ENCODE measurements around the gene POLR3K.

Gene POLR3K
- 0.67 to 24.5 (median 10.0) reads per million in 9 experiments for total RNA-seq

DNA sequence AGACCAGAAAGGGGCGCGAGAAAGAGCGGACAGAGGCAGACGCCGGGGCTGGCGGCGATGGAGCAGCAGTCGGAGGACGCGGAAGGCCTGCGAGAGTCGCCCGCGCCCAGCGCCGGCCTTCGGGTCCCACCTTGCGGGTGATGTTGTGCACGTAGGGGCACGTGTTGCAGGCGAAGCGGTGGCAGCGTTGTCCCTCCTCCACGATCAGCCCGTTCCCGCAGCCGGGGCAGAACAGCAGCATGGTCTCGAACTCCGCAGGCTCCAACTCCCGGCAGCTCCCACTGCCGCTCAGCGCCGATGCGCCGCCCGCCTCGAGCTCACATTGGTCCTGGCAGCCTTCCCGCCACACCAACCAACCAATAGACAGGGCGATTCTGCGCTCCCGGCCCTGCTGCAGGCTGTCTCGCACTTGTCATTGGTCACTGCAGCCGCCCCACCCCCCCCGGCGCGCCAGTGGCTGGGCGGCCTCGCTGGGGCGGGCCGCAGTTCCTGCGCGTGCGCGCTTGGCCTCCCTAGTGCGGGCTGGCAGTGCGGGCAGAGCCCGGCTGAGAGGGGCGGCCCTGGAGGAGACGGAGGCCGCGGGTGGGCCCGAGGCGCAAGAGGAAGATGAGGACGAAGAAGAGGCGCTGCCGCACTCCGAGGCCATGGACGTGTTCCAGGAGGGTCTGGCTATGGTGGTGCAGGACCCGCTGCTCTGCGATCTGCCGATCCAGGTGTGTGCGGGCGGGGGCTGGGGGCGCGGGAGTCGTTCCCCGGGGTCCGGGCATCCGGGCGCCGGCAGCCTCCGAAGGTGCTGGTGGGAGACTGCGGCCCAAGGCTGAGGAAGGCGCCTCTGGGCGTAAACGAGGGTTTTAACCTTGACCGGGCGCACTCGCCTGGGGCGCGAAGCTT is at the start of gene POLR3K, which contains the start of gene SNRNP25:
TSS of gene POLR3K (minus strand) at position 263 of the 891 bp plus-strand sequence. CDS start at position 241, 22 bp downstream.
TSS of gene SNRNP25 (plus strand) at position 483 of the 891 bp plus-strand sequence. CDS start at position 672, 189 bp downstream.
- DNase-seq (peak; percentile 93 to 95 (median 94)), ATAC-seq (replicated peaks) (peak; percentile 94)
- H3K27ac Mint-ChIP-seq, result peak within 1 kb of the TSS; percentile 72 to 91
- H3K9me3 Mint-ChIP-seq, result no peaks in the 10 kb centered on the region
- peaks cover 23 to 26% of the 10 kb centered on the region in 2 donors for H3K4me1 Mint-ChIP-seq (ENCODE audit: low read depth in 2 of 2)
- peak within 1 kb of the TSS; percentile 96 to 99 for H3K4me3 Mint-ChIP-seq
- H3K27me3 Mint-ChIP-seq, result no peaks in the 10 kb centered on the region
- H3K36me3 Mint-ChIP-seq (ENCODE audit: insufficient read depth), result peaks cover 33% of the 10 kb centered on the region

DNA sequence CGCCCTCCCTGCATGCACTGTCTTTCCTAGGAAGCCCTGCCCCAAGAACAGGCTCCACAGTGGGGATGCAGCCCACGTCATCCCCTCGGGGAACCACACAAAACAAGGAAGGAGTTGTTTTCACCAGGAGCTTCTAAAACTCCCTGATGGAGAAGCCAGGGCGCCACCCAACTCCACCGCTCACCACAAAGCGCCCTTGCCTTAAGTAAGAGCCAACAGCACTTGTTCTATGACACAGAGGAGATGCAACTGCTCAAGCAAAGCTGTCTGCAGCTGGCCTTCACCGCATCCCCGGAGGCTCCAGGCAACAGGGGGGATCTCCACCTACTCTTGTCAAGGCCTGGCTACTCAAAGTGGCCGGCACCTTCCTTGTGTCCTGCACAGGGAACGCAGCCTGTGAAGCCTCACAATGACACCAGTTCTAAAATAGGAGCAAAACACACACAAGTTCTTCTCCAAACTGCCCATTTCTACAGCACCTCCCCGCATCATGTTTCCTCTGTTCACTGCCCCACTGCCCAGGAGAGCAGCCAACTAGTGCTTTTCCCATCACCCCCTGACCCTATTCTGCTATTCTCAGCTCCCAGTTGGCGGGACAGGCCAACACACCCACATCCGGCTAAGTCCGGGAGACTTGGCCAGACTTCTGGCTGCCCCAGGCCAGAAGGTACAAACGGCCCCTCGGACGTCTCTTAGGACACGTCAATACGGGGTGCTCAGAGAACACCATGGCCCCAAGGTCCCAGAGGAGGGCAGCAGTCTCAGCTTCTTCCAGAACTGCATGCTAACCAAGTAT is 48.9 kb upstream of the POLR3K start:
- ATAC-seq (replicated peaks), result no peak
- H3K36me3 Mint-ChIP-seq (ENCODE audit: insufficient read depth), result peaks cover 21% of the 10 kb centered on the region
- peak overlapping the region in 1 of 2 donors; percentile 21 for H3K27ac Mint-ChIP-seq

DNA sequence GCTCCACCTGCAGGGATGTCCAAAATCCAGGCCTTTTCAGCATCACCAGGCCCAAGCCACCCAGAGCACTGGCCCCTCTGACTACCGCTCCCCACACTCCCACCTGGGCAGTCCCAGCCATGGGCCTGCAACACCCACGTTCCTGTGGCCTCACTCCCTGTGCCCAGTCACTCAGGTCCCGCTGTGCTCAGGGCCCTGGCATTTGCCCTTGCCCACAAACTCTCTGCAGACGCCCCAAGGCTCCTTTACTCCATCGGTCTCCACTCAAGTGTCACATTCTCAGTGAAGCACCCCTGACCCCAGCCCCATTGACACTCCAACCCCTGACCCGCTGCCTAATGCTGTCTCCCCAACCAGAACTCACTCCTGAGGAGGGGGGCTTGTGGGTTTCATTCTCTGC is 48.2 kb upstream of the POLR3K start:
- H3K9me3 Mint-ChIP-seq, result no peaks in the 10 kb centered on the region
- H3K36me3 Mint-ChIP-seq (ENCODE audit: insufficient read depth), result peaks cover 21% of the 10 kb centered on the region
- DNase-seq (no peak), ATAC-seq (replicated peaks) (no peak)
- H3K27me3 Mint-ChIP-seq, result no peaks in the 10 kb centered on the region
- H3K27ac Mint-ChIP-seq, result peak overlapping the region in 1 of 2 donors; percentile 21
- peaks cover 3 to 6% of the 10 kb centered on the region in 2 donors for H3K4me1 Mint-ChIP-seq (ENCODE audit: low read depth in 2 of 2)
- H3K4me3 Mint-ChIP-seq, result no peak overlapping the region

More for the DNA sequence above, 48.9 kb upstream of the POLR3K start:
- no peak for DNase-seq
- no peaks in the 10 kb centered on the region for H3K27me3 Mint-ChIP-seq
- H3K4me3 Mint-ChIP-seq, result no peak overlapping the region
- peaks cover 0 to 3% of the 10 kb centered on the region in 2 donors for H3K4me1 Mint-ChIP-seq (ENCODE audit: low read depth in 2 of 2)
- H3K9me3 Mint-ChIP-seq, result no peaks in the 10 kb centered on the region

- peaks cover 3 to 6% of the 10 kb centered on the region in 2 donors for H3K4me1 Mint-ChIP-seq (ENCODE audit: low read depth in 2 of 2)
- no peak for ATAC-seq (replicated peaks)
- DNase-seq, result no peak
- no peak overlapping the region for H3K27ac Mint-ChIP-seq
- H3K36me3 Mint-ChIP-seq (ENCODE audit: insufficient read depth), result peaks cover 21% of the 10 kb centered on the region
- no peaks in the 10 kb centered on the region for H3K9me3 Mint-ChIP-seq
- no peak overlapping the region for H3K4me3 Mint-ChIP-seq
- H3K27me3 Mint-ChIP-seq, result no peaks in the 10 kb centered on the region
Measured at GRCh38 chr16:100989-101388, 47.6 kb upstream of the POLR3K start.

- Mint-ChIP-seq H3K27ac (no peak overlapping the region), H3K4me3 (no peak overlapping the region), H3K36me3 (ENCODE audit: insufficient read depth) (peaks cover 5% of the 10 kb centered on the region), H3K27me3 (no peaks in the 10 kb centered on the region), H3K9me3 (no peaks in the 10 kb centered on the region), H3K4me1 (ENCODE audit: low read depth in 2 of 2) (peaks cover 3 to 6% of the 10 kb centered on the region in 2 donors)
- ATAC-seq (replicated peaks), result no peak
- no peak for DNase-seq
Measured at GRCh38 chr16:97822-98221, 44.4 kb upstream of the POLR3K start.

- Mint-ChIP-seq H3K36me3 (ENCODE audit: insufficient read depth) (peaks cover 5% of the 10 kb centered on the region), H3K9me3 (no peaks in the 10 kb centered on the region)
- DNase-seq, result peak; percentile 88 to 92 (median 91)
Measured at GRCh38 chr16:96935-97381, 43.5 kb upstream of the POLR3K start.

GRCh38 chr16:94918-95265 is 41.5 kb upstream of the POLR3K start:
- no peaks in the 10 kb centered on the region for H3K27me3 Mint-ChIP-seq
- ATAC-seq (replicated peaks), result no peak
- H3K36me3 Mint-ChIP-seq (ENCODE audit: insufficient read depth), result peaks cover 9% of the 10 kb centered on the region
- no peak overlapping the region for H3K4me3 Mint-ChIP-seq
- peaks cover 6% of the 10 kb centered on the region in 2 donors for H3K4me1 Mint-ChIP-seq (ENCODE audit: low read depth in 2 of 2)
- peak overlapping the region in 1 of 2 donors; percentile 51 for H3K27ac Mint-ChIP-seq
- no peaks in the 10 kb centered on the region for H3K9me3 Mint-ChIP-seq
- no peak for DNase-seq

More at GRCh38 chr16:96935-97381, 43.5 kb upstream of the POLR3K start:
- Mint-ChIP-seq H3K4me3 (no peak overlapping the region), H3K4me1 (ENCODE audit: low read depth in 2 of 2) (peaks cover 6% of the 10 kb centered on the region in 2 donors), H3K27ac (no peak overlapping the region), H3K27me3 (no peaks in the 10 kb centered on the region)
- peak; percentile 99 for ATAC-seq (replicated peaks)

- DNase-seq (no peak), ATAC-seq (replicated peaks) (no peak)
- Mint-ChIP-seq H3K9me3 (no peaks in the 10 kb centered on the region), H3K4me3 (no peak overlapping the region), H3K4me1 (ENCODE audit: low read depth in 2 of 2) (peaks cover 4 to 6% of the 10 kb centered on the region in 2 donors), H3K27ac (peak overlapping the region; percentile 53 to 79), H3K27me3 (no peaks in the 10 kb centered on the region), H3K36me3 (ENCODE audit: insufficient read depth) (peaks cover 18% of the 10 kb centered on the region)
Measured at GRCh38 chr16:92431-93339, 39.3 kb upstream of the POLR3K start.

- peaks cover 0 to 2% of the 10 kb centered on the region in 2 donors for H3K4me1 Mint-ChIP-seq (ENCODE audit: low read depth in 2 of 2)
- no peaks in the 10 kb centered on the region for H3K9me3 Mint-ChIP-seq
- H3K27ac Mint-ChIP-seq, result no peak overlapping the region
- H3K36me3 Mint-ChIP-seq (ENCODE audit: insufficient read depth), result peaks cover 21% of the 10 kb centered on the region
- no peak overlapping the region for H3K4me3 Mint-ChIP-seq
- ATAC-seq (replicated peaks), result no peak
- no peaks in the 10 kb centered on the region for H3K27me3 Mint-ChIP-seq
- DNase-seq, result no peak
Measured at GRCh38 chr16:91484-91883, 38.1 kb upstream of the POLR3K start.

- H3K4me3 Mint-ChIP-seq, result no peak overlapping the region
- no peak for ATAC-seq (replicated peaks)
- H3K4me1 Mint-ChIP-seq (ENCODE audit: low read depth in 2 of 2), result peaks cover 5 to 7% of the 10 kb centered on the region in 2 donors
- no peaks in the 10 kb centered on the region for H3K9me3 Mint-ChIP-seq
- no peak for DNase-seq
- peak overlapping the region in 1 of 2 donors; percentile 46 for H3K27ac Mint-ChIP-seq
- peaks cover 32% of the 10 kb centered on the region for H3K36me3 Mint-ChIP-seq (ENCODE audit: insufficient read depth)
- H3K27me3 Mint-ChIP-seq, result no peaks in the 10 kb centered on the region
Measured at GRCh38 chr16:89391-90302, 36.2 kb upstream of the POLR3K start.

DNA sequence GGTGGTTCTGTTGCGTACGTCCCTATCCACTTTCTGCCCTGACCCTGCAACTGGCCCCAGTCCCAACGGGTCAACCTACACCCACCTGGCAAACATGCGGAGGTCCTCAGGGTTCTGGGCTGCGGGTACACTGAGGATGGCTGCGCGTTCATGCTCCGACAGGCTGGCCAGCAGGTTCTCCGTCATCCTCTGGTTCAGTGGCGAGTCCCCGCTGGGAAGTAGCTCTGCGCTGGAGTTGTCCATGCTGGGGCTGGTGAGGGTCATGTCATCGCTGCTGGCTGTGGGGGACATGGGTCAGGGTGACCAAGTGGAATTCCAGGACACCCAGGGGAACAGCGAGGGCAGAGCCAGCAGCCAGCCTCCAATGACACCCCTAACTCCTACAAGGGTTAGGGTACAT is 35.2 kb upstream of the POLR3K start:
- H3K36me3 Mint-ChIP-seq (ENCODE audit: insufficient read depth), result peaks cover 34% of the 10 kb centered on the region
- no peak for DNase-seq
- H3K9me3 Mint-ChIP-seq, result no peaks in the 10 kb centered on the region
- H3K4me3 Mint-ChIP-seq, result no peak overlapping the region
- no peak for ATAC-seq (replicated peaks)
- H3K27me3 Mint-ChIP-seq, result no peaks in the 10 kb centered on the region
- H3K27ac Mint-ChIP-seq, result no peak overlapping the region
- peaks cover 13 to 17% of the 10 kb centered on the region in 2 donors for H3K4me1 Mint-ChIP-seq (ENCODE audit: low read depth in 2 of 2)

DNA sequence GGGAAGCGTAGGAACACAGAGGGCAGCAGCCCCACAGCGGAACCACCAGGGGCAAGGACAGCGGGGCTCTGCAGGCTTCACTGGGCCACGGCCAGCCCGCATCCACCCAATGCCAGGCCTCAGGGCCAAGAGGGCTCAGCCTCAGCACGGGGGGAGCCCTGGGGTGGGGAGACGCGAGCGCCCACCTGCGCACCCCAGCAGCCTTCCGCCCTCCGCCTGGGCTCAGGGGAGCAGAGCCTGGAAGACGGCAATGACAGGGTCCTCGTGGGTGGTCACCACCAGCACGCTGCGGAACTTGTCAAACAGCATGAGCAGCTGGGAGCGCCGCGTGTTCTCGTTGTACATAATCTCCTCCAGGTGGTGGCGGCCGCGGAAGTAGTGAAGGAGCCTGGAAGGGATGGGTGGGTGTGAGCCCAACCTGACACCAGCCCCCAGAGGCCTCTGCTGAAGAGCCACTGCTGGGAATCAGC is 33.1 kb upstream of the POLR3K start:
- Mint-ChIP-seq H3K4me1 (ENCODE audit: low read depth in 2 of 2) (peaks cover 15 to 22% of the 10 kb centered on the region in 2 donors), H3K9me3 (no peaks in the 10 kb centered on the region), H3K27ac (no peak overlapping the region), H3K27me3 (no peaks in the 10 kb centered on the region), H3K36me3 (ENCODE audit: insufficient read depth) (peaks cover 32% of the 10 kb centered on the region), H3K4me3 (no peak overlapping the region)
- DNase-seq (no peak), ATAC-seq (replicated peaks) (no peak)

Data from effector memory CD8-positive, alpha-beta T cell (primary cell).